OCI-LY1 (cell line): ENCODE data around the gene NPAS3.

Experiments
- H2AFZ ChIP-seq: fragments of 200-600 bp; sonication (generic), shearing (Covaris generic); 2 replicates; pipeline ENCODE4 v1.6.0; 2014; ENCODE audit warnings: antibody characterized with exemption, mild to moderate bottlenecking, low read length
- H3F3A ChIP-seq: fragments of 200-600 bp; sonication (generic), shearing (Covaris generic); 2 replicates; pipeline ENCODE4 v1.6.0; 2014; ENCODE audit warnings: mild to moderate bottlenecking, antibody characterized with exemption, low read length, moderate library complexity; ENCODE audit not compliant: insufficient read depth
- H3K27ac ChIP-seq: fragments of 200-600 bp; sonication (generic); 2 replicates; pipeline ENCODE4 v1.5.1; 2014; ENCODE audit warnings: low read length, mixed run types, mild to moderate bottlenecking, low read depth; ENCODE audit not compliant: poor library complexity, severe bottlenecking
- H3K27me3 ChIP-seq: fragments of 200-600 bp; sonication (generic); 2 replicates; pipeline ENCODE4 v1.6.0; 2014; ENCODE audit warnings: antibody characterized with exemption, mild to moderate bottlenecking, low read length, moderate library complexity; ENCODE audit not compliant: insufficient read depth
- H3K36me3 ChIP-seq: fragments of 200-600 bp; sonication (generic); 2 replicates; pipeline ENCODE4 v1.6.1; 2014; ENCODE audit warnings: mild to moderate bottlenecking, antibody characterized with exemption, low read length, moderate library complexity, mixed read lengths; ENCODE audit not compliant: insufficient read depth
- H3K4me1 ChIP-seq: fragments of 200-600 bp; sonication (generic); 2 replicates; pipeline ENCODE4 v1.5.1; 2014; ENCODE audit warnings: mild to moderate bottlenecking, low read length, moderate library complexity; ENCODE audit not compliant: insufficient read depth, severe bottlenecking
- H3K4me2 ChIP-seq: fragments of 200-600 bp; sonication (generic), shearing (Covaris generic); 2 replicates; pipeline ENCODE4 v1.6.1; 2014; ENCODE audit warnings: low read length
- H3K4me3 ChIP-seq: fragments of 200-600 bp; sonication (generic); 2 replicates; pipeline ENCODE4 v1.5.1; 2014; ENCODE audit warnings: low read length, low read depth, mild to moderate bottlenecking, mixed read lengths; ENCODE audit not compliant: poor library complexity, severe bottlenecking
- H3K79me2 ChIP-seq: fragments of 200-600 bp; shearing (Covaris generic); 2 replicates; pipeline ENCODE4 v1.6.1; 2016; ENCODE audit warnings: mixed run types, low read length, mixed read lengths; ENCODE audit not compliant: insufficient read depth
- H3K9ac ChIP-seq: fragments of 200-600 bp; sonication (generic), shearing (Covaris generic); 2 replicates; pipeline ENCODE4 v1.6.1; 2014; ENCODE audit warnings: mild to moderate bottlenecking, low read length, mixed read lengths
- H3K9me2 ChIP-seq: fragments of 200-600 bp; sonication (generic), shearing (Covaris generic); 2 replicates; pipeline ENCODE4 v1.6.1; 2014; ENCODE audit warnings: low read depth, mild to moderate bottlenecking, low read length, mixed read lengths
- H3K9me3 ChIP-seq: fragments of 200-600 bp; shearing (Covaris generic); 2 replicates; pipeline ENCODE4 v1.6.1; 2014; ENCODE audit warnings: low read length, mixed read lengths
- H4K20me1 ChIP-seq: fragments of 200-600 bp; sonication (generic), shearing (Covaris generic); 2 replicates; pipeline ENCODE4 v1.6.0; 2016; ENCODE audit warnings: mild to moderate bottlenecking, low read length; ENCODE audit not compliant: insufficient read depth
- CTCF ChIP-seq: fragments of 200-600 bp; sonication (generic), shearing (Covaris generic); IDR thresholded peaks from 2 replicates; pipeline ENCODE4 v1.5.1; 2017; ENCODE audit warnings: mild to moderate bottlenecking, antibody characterized with exemption, low read length, moderate library complexity, mixed read lengths
- EZH2 ChIP-seq: fragments of 200-600 bp; sonication (generic), shearing (Covaris generic); IDR thresholded peaks from 2 replicates; pipeline ENCODE4 v1.8.0; 2017; ENCODE audit warnings: borderline replicate concordance, mixed run types, mild to moderate bottlenecking, antibody characterized with exemption, low read length, moderate library complexity, mixed read lengths

The NPAS3 gene

GRCh38 chr14:33291529-33292104 lies 352.9 kb downstream of the NPAS3 start:
- H3K36me3 ChIP-seq, result no peaks in the 10 kb centered on the region
- H3K4me3 ChIP-seq, result no peak overlapping the region
- H3F3A ChIP-seq, result no peaks in the 10 kb centered on the region
- peaks cover 7% of the 10 kb centered on the region for H3K4me1 ChIP-seq
- H3K79me2 ChIP-seq, result no peaks in the 10 kb centered on the region
- H2AFZ ChIP-seq, result no peak overlapping the region
- no peak overlapping the region for H3K9ac ChIP-seq
- TF ChIP-seq EZH2 (no peak), CTCF (no peak)
- no peaks in the 10 kb centered on the region for H3K9me3 ChIP-seq
- H3K27ac ChIP-seq, result no peak overlapping the region
- H3K4me2 ChIP-seq, result no peak overlapping the region
- H3K9me2 ChIP-seq, result no peaks in the 10 kb centered on the region
- H4K20me1 ChIP-seq, result no peaks in the 10 kb centered on the region
- H3K27me3 ChIP-seq, result no peaks in the 10 kb centered on the region

GRCh38 chr14:33294419-33294818 lies 355.7 kb downstream of the NPAS3 start:
- H3F3A ChIP-seq, result no peaks in the 10 kb centered on the region

GRCh38 chr14:33297565-33297964 lies 358.9 kb downstream of the NPAS3 start:
- Histone ChIP-seq H3K4me1 (no peaks in the 10 kb centered on the region), H3K4me2 (no peak overlapping the region), H3K9ac (no peak overlapping the region), H3K9me2 (no peaks in the 10 kb centered on the region), H3K9me3 (no peaks in the 10 kb centered on the region), H3F3A (no peaks in the 10 kb centered on the region), H4K20me1 (no peaks in the 10 kb centered on the region), H3K4me3 (no peak overlapping the region), H3K36me3 (no peaks in the 10 kb centered on the region), H3K27ac (no peak overlapping the region), H3K79me2 (no peaks in the 10 kb centered on the region), H3K27me3 (no peaks in the 10 kb centered on the region), H2AFZ (no peak overlapping the region)
- TF ChIP-seq EZH2 (no peak), CTCF (no peak)

More at GRCh38 chr14:33294419-33294818, 355.7 kb downstream of the NPAS3 start:
- Histone ChIP-seq H3K36me3 (no peaks in the 10 kb centered on the region), H3K4me1 (peaks cover 7% of the 10 kb centered on the region), H3K9ac (no peak overlapping the region), H4K20me1 (no peaks in the 10 kb centered on the region), H3K4me3 (no peak overlapping the region), H3K9me2 (no peaks in the 10 kb centered on the region), H3K27ac (no peak overlapping the region), H3K9me3 (no peaks in the 10 kb centered on the region), H2AFZ (no peak overlapping the region), H3K4me2 (no peak overlapping the region), H3K27me3 (no peaks in the 10 kb centered on the region), H3K79me2 (no peaks in the 10 kb centered on the region)
- TF ChIP-seq CTCF, result no peak
- TF ChIP-seq EZH2, result no peak
